Effector memory CD8-positive, alpha-beta T cell (primary cell): Measurements from ENCODE around the gene LIPT2.
A peak's percentile ranks its signal among the peaks of the same experiment; 100 is the strongest.
"Not testable (repeated sequence)": the region's sequence is repeated elsewhere in the genome, so short reads cannot be mapped to it uniquely, and the experiment has no call there.

Experiments used
- ATAC-seq: fragments of 150-1000 bp; cut with Tn5 transposase; replicated peaks from 2 replicates; pipeline ENCODE4 v1.10.0; 2021; ENCODE audit warnings: mild to moderate bottlenecking, moderate library complexity
- DNase-seq, 3 experiments: peaks; one replicate each; pipeline ENCODE4 v3.0.0; 2021
- H3K27ac Mint-ChIP-seq, 2 donors: one replicate each; pipeline ENCODE4 v1.8.0; 2022; ENCODE audit warnings: mild to moderate bottlenecking in 2 of 2, mixed read lengths in 2 of 2, moderate library complexity in 2 of 2
- H3K27me3 Mint-ChIP-seq, 2 donors: one replicate each; pipeline ENCODE4 v1.8.0; 2022; ENCODE audit warnings: mixed read lengths in 2 of 2
- H3K36me3 Mint-ChIP-seq: one replicate; pipeline ENCODE4 v1.8.0; 2022; ENCODE audit warnings: mild to moderate bottlenecking, moderate library complexity, mixed read lengths; ENCODE audit not compliant: insufficient read depth
- H3K4me1 Mint-ChIP-seq, 2 donors: one replicate each; pipeline ENCODE4 v1.8.0; 2022; ENCODE audit warnings: low read depth in 2 of 2, mixed read lengths in 2 of 2
- H3K4me3 Mint-ChIP-seq, 2 donors: one replicate each; pipeline ENCODE4 v1.8.0; 2022; ENCODE audit warnings: mild to moderate bottlenecking in 2 of 2, mixed read lengths in 2 of 2, moderate library complexity in 2 of 2
- H3K9me3 Mint-ChIP-seq, 2 donors: one replicate each; pipeline ENCODE4 v1.8.0; 2022; ENCODE audit warnings: mixed read lengths in 2 of 2
- total RNA-seq, 9 experiments: gene quantifications; one replicate each; lab custom pipeline; 2026; lab: John Stamatoyannopoulos, UW

Gene LIPT2
- 2.0 to 9.7 (median 3.7) reads per million in 9 experiments for total RNA-seq

DNA sequence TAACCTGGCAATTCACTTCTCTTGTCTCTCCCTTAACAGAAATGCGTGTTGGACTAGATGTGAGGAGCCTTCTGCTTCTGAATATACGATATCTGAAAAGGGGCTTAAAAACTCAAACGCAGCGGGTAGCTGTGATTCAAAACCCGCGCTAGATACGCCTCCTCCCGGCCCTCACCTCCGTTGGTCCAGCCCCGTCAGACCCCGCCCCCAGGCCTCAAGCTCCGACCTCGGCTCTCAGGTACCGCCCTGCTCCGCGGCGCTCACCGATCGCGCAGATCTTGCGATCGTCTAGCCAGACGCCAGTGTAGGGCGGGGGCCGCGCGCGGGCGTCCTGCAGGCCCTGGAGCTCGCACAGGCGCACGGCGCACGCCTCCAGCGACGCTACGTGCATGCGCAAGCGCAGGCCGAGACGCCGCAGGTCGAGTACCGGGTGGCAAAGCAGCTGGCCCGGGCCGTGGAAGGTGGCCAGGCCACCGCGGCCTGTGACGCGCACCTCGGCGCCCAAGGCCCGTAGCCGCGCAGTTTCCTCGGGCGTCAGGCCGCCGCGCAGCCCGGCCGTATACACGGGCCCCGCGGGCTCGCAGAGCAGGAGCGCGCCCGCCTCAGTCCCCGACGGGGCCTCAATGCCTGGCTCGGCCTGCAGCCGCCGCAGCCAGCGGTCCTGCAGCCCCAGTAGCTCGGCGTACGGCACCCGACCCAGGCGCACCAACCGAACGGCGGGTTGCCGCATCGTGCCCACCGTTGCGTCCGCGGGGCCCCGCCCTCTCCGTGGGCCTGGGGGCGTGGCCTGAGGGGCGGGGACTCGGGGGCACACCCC lies at the start of gene LIPT2:
Gene LIPT2 (minus strand): TSS at position 751 of the 817 bp plus-strand sequence. CDS start 21 bp downstream, at position 730.
- DNase-seq (peak; percentile 94 to 96 (median 95)), ATAC-seq (peak; percentile 95)
- Mint-ChIP-seq H3K4me3 (peak within 1 kb of the TSS; percentile 83), H3K27me3 (no peaks in the 10 kb centered on the region), H3K9me3 (no peaks in the 10 kb centered on the region), H3K36me3 (peaks cover 5% of the 10 kb centered on the region), H3K27ac (peak within 1 kb of the TSS; percentile 49 to 59), H3K4me1 (peaks cover 11% of the 10 kb centered on the region in 2 donors)

DNA sequence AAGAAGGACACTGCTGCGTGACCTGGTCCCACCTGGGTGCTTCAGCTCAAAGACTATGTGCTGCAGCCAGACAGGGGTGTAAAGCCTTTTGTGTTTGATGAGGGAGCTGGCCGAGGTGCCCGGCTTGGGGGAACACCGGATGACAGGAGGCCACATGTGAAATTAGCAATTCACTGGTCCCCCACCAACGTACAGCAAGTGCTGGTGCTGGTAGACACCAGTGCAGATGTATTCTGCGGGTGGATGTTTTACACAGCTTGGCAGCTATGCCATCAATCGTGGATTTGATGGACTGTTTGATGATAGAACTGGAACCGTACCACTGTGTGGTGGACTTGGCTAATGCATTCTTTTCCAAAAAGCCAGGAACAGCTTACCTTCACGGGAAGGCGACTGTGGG lies 47.9 kb upstream of the LIPT2 start:
- ATAC-seq (no peak), DNase-seq (no peak)
- H3K27ac Mint-ChIP-seq, result no peak overlapping the region
- peaks cover 29 to 44% of the 10 kb centered on the region in 2 donors for H3K27me3 Mint-ChIP-seq
- peaks cover 0 to 6% of the 10 kb centered on the region in 2 donors for H3K9me3 Mint-ChIP-seq
- no peaks in the 10 kb centered on the region for H3K36me3 Mint-ChIP-seq
- no peak overlapping the region for H3K4me3 Mint-ChIP-seq
- H3K4me1 Mint-ChIP-seq, result no peaks in the 10 kb centered on the region

DNA sequence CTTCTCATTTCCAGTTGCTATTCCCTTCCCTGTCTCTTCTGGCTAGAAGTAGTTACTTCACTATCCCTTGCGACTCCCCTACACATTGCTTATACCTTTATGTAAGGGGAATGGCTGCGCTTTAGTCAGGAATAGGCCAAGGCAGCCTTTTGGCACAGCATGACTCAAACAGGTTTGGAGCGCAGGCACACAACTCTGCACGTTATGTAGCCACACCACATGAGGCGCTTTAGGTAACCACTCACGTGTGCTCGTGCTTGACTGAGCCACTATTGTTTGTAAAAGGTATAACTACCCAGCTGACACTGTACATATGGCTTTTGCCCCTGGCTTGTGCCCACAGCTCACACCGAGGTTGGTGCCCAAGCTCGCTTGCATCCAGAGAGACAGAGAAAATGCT lies 46.7 kb upstream of the LIPT2 start:
- H3K36me3 Mint-ChIP-seq, result no peaks in the 10 kb centered on the region
- H3K27ac Mint-ChIP-seq, result no peak overlapping the region
- peaks cover 29 to 44% of the 10 kb centered on the region in 2 donors for H3K27me3 Mint-ChIP-seq
- peaks cover 0 to 6% of the 10 kb centered on the region in 2 donors for H3K9me3 Mint-ChIP-seq
- ATAC-seq, result no peak
- H3K4me3 Mint-ChIP-seq, result no peak overlapping the region
- no peak for DNase-seq
- H3K4me1 Mint-ChIP-seq, result no peaks in the 10 kb centered on the region

DNA sequence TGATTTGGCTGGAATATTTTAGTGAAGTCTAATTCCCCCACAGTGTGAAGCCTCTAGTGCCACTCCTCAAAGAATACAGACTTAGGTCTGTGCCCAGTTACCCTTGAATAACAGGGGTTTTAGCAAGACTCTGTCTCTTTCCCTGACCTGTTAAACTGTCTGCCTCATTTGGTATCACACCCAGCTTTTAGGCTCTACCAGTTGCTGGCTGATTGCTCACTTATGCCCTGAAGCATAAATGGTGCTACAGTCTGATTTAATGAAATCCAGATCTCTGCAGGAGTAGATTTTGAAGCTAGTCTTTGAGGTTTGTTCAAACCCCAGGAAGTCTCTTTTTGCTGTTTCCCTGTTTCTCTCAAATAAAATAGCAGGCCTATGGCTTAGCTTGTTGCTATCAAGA lies 45.2 kb upstream of the LIPT2 start:
- H3K4me1 Mint-ChIP-seq, result no peaks in the 10 kb centered on the region
- no peaks in the 10 kb centered on the region for H3K36me3 Mint-ChIP-seq
- DNase-seq (no peak), ATAC-seq (no peak)
- peaks cover 0 to 6% of the 10 kb centered on the region in 2 donors for H3K9me3 Mint-ChIP-seq
- peaks cover 37 to 57% of the 10 kb centered on the region in 2 donors for H3K27me3 Mint-ChIP-seq
- H3K27ac Mint-ChIP-seq, result no peak overlapping the region
- no peak overlapping the region for H3K4me3 Mint-ChIP-seq

GRCh38 chr11:74535371-74536160 lies 42.0 kb upstream of the LIPT2 start:
- H3K9me3 Mint-ChIP-seq, result peaks cover 0 to 6% of the 10 kb centered on the region in 2 donors
- H3K4me1 Mint-ChIP-seq, result no peaks in the 10 kb centered on the region
- ATAC-seq (no peak), DNase-seq (no peak)
- H3K4me3 Mint-ChIP-seq, result no peak overlapping the region
- no peaks in the 10 kb centered on the region for H3K36me3 Mint-ChIP-seq
- peaks cover 21 to 61% of the 10 kb centered on the region in 2 donors for H3K27me3 Mint-ChIP-seq
- H3K27ac Mint-ChIP-seq, result no peak overlapping the region

GRCh38 chr11:74534946-74535275 lies 41.4 kb upstream of the LIPT2 start:
- H3K4me1 Mint-ChIP-seq, ATAC-seq, H3K36me3 Mint-ChIP-seq, H3K27ac Mint-ChIP-seq, H3K9me3 Mint-ChIP-seq, DNase-seq, H3K4me3 Mint-ChIP-seq: not testable (repeated sequence)
- H3K27me3 Mint-ChIP-seq, result peaks cover 20 to 54% of the 10 kb centered on the region in 2 donors

- Mint-ChIP-seq H3K27ac (no peak overlapping the region), H3K36me3 (no peaks in the 10 kb centered on the region), H3K27me3 (peaks cover 19 to 50% of the 10 kb centered on the region in 2 donors), H3K9me3 (peaks cover 0 to 6% of the 10 kb centered on the region in 2 donors), H3K4me1 (no peaks in the 10 kb centered on the region), H3K4me3 (no peak overlapping the region)
- ATAC-seq (no peak), DNase-seq (no peak)
Measured at GRCh38 chr11:74534216-74534945, 40.9 kb upstream of the LIPT2 start.

DNA sequence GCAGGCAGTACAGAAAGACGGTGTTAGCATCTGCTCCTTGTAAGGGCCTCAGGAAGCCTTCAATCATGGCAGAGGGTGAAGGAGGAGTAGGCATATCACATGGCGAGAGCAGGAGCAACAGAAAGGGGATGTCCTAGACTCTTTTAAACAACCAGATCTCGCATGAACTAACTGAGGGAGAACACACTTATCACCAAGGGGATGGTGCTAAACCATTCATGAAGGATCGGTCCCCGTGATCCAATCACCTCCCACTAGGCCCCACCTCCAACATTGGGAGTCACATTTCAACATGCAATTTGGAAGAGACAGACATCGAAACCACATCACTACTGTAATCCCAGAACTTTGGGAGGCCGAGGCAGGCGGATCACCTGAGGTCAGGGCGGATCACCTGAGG lies 39.9 kb upstream of the LIPT2 start:
- Mint-ChIP-seq H3K27ac (no peak overlapping the region), H3K4me1 (no peaks in the 10 kb centered on the region), H3K36me3 (no peaks in the 10 kb centered on the region), H3K9me3 (peaks cover 0 to 6% of the 10 kb centered on the region in 2 donors), H3K4me3 (no peak overlapping the region), H3K27me3 (peaks cover 15 to 40% of the 10 kb centered on the region in 2 donors)
- ATAC-seq (no peak), DNase-seq (no peak)

- Mint-ChIP-seq H3K27me3 (peaks cover 13 to 37% of the 10 kb centered on the region in 2 donors), H3K4me1 (no peaks in the 10 kb centered on the region), H3K36me3 (no peaks in the 10 kb centered on the region), H3K9me3 (peaks cover 0 to 3% of the 10 kb centered on the region in 2 donors), H3K4me3 (no peak overlapping the region), H3K27ac (no peak overlapping the region)
- ATAC-seq (no peak), DNase-seq (no peak)
Measured at GRCh38 chr11:74532501-74533246, 39.1 kb upstream of the LIPT2 start.

DNA sequence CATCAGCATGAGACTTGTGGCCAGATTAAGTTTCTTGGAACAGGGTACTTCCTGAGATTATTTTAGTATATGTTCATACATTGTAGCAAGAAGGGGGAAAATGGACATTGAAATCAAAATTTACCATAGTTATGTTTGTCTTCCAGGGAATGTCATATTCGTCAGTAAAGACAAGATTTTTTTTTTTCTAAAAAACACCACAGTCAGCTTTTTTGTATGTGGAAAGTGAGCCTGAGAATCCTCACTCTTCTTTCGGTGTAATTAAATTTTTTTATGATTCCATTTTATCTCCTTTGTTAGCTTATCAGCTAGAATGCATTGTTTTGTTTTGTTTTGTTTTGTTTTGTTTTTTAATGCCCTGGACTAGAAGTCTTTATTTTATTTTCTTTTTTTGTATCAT lies 31.5 kb upstream of the LIPT2 start:
- Mint-ChIP-seq H3K27me3 (peaks cover 21 to 34% of the 10 kb centered on the region in 2 donors), H3K27ac (no peak overlapping the region), H3K4me1 (no peaks in the 10 kb centered on the region), H3K4me3 (no peak overlapping the region), H3K9me3 (no peaks in the 10 kb centered on the region), H3K36me3 (no peaks in the 10 kb centered on the region)
- no peak for DNase-seq
- no peak for ATAC-seq

GRCh38 chr11:74524501-74524900 lies 31.0 kb upstream of the LIPT2 start:
- H3K4me1 Mint-ChIP-seq, result no peaks in the 10 kb centered on the region
- DNase-seq, result no peak
- no peak overlapping the region for H3K4me3 Mint-ChIP-seq
- no peaks in the 10 kb centered on the region for H3K9me3 Mint-ChIP-seq
- no peak overlapping the region for H3K27ac Mint-ChIP-seq
- H3K27me3 Mint-ChIP-seq, result peaks cover 23 to 38% of the 10 kb centered on the region in 2 donors
- no peaks in the 10 kb centered on the region for H3K36me3 Mint-ChIP-seq
- no peak for ATAC-seq

- H3K4me1 Mint-ChIP-seq, result no peaks in the 10 kb centered on the region
- no peak overlapping the region for H3K27ac Mint-ChIP-seq
- H3K4me3 Mint-ChIP-seq, result no peak overlapping the region
- no peak for DNase-seq
- no peaks in the 10 kb centered on the region for H3K9me3 Mint-ChIP-seq
- no peaks in the 10 kb centered on the region for H3K36me3 Mint-ChIP-seq
- peaks cover 24 to 38% of the 10 kb centered on the region in 2 donors for H3K27me3 Mint-ChIP-seq
- no peak for ATAC-seq
Measured at GRCh38 chr11:74522776-74523175, 29.3 kb upstream of the LIPT2 start.
